Activated gamma-delta T cell treated with anti-CD3 and anti-CD28 coated beads, Interleukin-2, amount 50 U/mL, for 16 hours (primary cell): ENCODE measurements around the gene MYH16.
"Not testable (repeated sequence)": the region's sequence is repeated elsewhere in the genome, so short reads cannot be mapped to it uniquely, and the experiment has no call there.

Experiments used
- DNase-seq: peaks from one replicate; pipeline ENCODE4 v3.0.0-alpha.2; 2020; ENCODE audit warnings: low read depth

MYH16 gene

GRCh38 chr7:99355098-99355497 lies 82.5 kb downstream of the MYH16 start:
- no peak for DNase-seq

GRCh38 chr7:99357701-99358490 lies 85.3 kb downstream of the MYH16 start:
- DNase-seq = no peak

GRCh38 chr7:99358521-99358920 lies 85.9 kb downstream of the MYH16 start:
- not testable (repeated sequence) for DNase-seq

- DNase-seq = no peak
These were observed 87.0 kb downstream of the MYH16 start for GRCh38 chr7:99359465-99360154.
